ENCODE measurements around the gene PLEKHG5. TPM values are rescaled to one million over a fixed set of nuclear protein-coding genes. Genes with fewer than 3 reads are reported as not detected.

Gene PLEKHG5
- total and polyA plus RNA-seq, 4 donors, result 3.4 to 22.9 (median 10.0) TPM

GRCh38 chr1:6506210-6507036 lies 15.0 kb upstream of the PLEKHG5 start:
- ATAC-seq (ENCODE audit: insufficient read depth, low FRiP score) (no peak), DNase-seq (no peak)
- peaks cover 0 to 13% (median 0%) of the 10 kb centered on the region in 5 donors for H3K4me1 ChIP-seq (ENCODE audit: control insufficient read depth in 5 of 5, insufficient read depth in 5 of 5, low read length in 5 of 5)
- no peak overlapping the region for H3K4me3 ChIP-seq
- no peaks in the 10 kb centered on the region for H3K27me3 ChIP-seq (ENCODE audit: control insufficient read depth in 3 of 3, insufficient read depth in 3 of 3, low read length in 2 of 3)
- H3K27ac ChIP-seq (ENCODE audit: low read depth in 1 of 2, low read length in 1 of 2), result no peak overlapping the region
- no peaks in the 10 kb centered on the region for H3K9me3 ChIP-seq (ENCODE audit: control insufficient read depth in 4 of 4, insufficient read depth in 3 of 4, low read length in 3 of 4)
- H3K9ac ChIP-seq (ENCODE audit: insufficient read depth in 1 of 2, low read length in 2 of 2), result no peak overlapping the region
- no peak for TF ChIP-seq CTCF (IDR thresholded peaks at IDR 0.05; ENCODE audit: control extremely low read depth, extremely low read depth)
- H3K36me3 ChIP-seq (ENCODE audit: control insufficient read depth in 4 of 4, insufficient read depth in 4 of 4, low read length in 4 of 4), result no peaks in the 10 kb centered on the region
- 81 to 87% methylated on average over 31 of the region's 31 CpGs for WGBS, 2 donors

DNA sequence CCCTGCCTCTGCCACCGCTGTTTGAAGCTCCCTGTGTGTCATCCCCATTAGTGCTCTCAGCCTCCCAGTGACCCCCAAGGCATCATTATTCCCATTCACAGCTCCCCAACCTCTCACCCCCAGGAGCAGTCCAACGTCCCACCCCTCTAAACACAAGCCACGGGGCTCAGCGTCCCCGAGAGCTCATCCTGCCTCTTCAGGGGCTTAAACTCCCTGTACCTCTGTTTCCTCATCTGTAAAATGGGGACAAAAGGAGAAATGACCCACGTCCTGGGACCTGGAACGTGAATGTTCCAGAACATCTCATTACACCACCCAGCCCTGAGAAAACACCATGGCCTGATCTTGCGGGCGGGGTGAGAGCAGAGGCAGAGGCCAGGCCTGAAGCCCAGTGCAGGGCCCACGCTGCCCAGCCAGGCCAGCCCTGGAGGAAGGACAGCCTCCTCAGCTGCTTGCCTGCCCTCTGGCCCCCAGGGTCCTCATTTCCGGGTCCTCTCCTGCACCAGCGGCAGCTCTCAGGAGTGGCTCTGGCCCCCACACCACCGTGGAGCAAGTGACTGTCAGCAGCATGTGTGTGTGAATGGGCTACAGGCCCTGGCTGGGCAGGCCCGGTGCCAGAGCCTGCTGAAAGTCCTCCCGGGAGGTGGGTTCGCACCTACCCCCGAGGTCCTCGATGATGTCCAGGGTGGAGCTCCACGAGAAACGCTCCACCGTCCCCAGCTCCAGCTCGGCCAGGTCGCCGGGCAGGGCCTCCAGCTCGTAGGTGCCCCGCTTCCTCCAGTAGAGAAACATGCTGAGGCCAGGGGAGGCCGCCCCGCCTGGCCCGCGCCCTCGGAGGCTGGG lies 14.1 kb upstream of the PLEKHG5 start:
- H3K9ac ChIP-seq (ENCODE audit: insufficient read depth in 1 of 2, low read length in 2 of 2), result no peak overlapping the region
- TF ChIP-seq CTCF (IDR thresholded peaks at IDR 0.05; ENCODE audit: control extremely low read depth, extremely low read depth), result no peak
- DNase-seq (no peak), ATAC-seq (ENCODE audit: insufficient read depth, low FRiP score) (no peak)
- no peaks in the 10 kb centered on the region for H3K9me3 ChIP-seq (ENCODE audit: control insufficient read depth in 4 of 4, insufficient read depth in 3 of 4, low read length in 3 of 4)
- H3K36me3 ChIP-seq (ENCODE audit: control insufficient read depth in 4 of 4, insufficient read depth in 4 of 4, low read length in 4 of 4), result no peaks in the 10 kb centered on the region
- no peak overlapping the region for H3K4me3 ChIP-seq
- no peaks in the 10 kb centered on the region for H3K27me3 ChIP-seq (ENCODE audit: control insufficient read depth in 3 of 3, insufficient read depth in 3 of 3, low read length in 2 of 3)
- H3K4me1 ChIP-seq (ENCODE audit: control insufficient read depth in 5 of 5, insufficient read depth in 5 of 5, low read length in 5 of 5), result peaks cover 0 to 15% (median 0%) of the 10 kb centered on the region in 5 donors
- 88 to 95% methylated on average over 28 to 31 of the region's 31 CpGs for WGBS, 2 donors
- no peak overlapping the region for H3K27ac ChIP-seq (ENCODE audit: low read depth in 1 of 2, low read length in 1 of 2)

DNA sequence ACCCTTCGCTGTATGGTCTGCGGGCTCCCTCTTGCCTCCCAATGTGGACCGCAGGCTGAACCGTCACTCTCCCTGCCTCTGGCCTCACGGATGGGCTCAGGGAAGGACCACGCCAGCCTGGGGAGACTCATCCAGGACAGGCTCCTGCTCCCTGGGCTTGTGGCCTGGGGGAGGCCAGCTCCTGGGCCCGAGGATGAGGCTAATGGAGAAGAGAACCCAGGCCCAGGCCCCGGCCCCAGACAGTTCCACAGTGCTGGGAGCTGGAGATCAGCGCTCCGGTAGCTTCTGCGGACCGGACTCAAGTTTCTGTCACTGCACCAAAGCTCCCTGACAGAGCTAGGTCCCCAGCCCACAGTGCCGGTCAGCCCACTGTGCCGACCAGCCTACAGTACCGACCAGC lies 13.4 kb upstream of the PLEKHG5 start:
- H3K9me3 ChIP-seq (ENCODE audit: control insufficient read depth in 4 of 4, insufficient read depth in 3 of 4, low read length in 3 of 4), result no peaks in the 10 kb centered on the region
- no peak overlapping the region for H3K27ac ChIP-seq (ENCODE audit: low read depth in 1 of 2, low read length in 1 of 2)
- no peak for DNase-seq
- 91 to 97% methylated on average over 15 of the region's 15 CpGs for WGBS, 2 donors
- H3K27me3 ChIP-seq (ENCODE audit: control insufficient read depth in 3 of 3, insufficient read depth in 3 of 3, low read length in 2 of 3), result no peaks in the 10 kb centered on the region
- H3K4me3 ChIP-seq, result no peak overlapping the region
- no peak for TF ChIP-seq CTCF (IDR thresholded peaks at IDR 0.05; ENCODE audit: control extremely low read depth, extremely low read depth)
- no peak overlapping the region for H3K9ac ChIP-seq (ENCODE audit: insufficient read depth in 1 of 2, low read length in 2 of 2)
- no peak for ATAC-seq (ENCODE audit: insufficient read depth, low FRiP score)
- no peaks in the 10 kb centered on the region for H3K36me3 ChIP-seq (ENCODE audit: control insufficient read depth in 4 of 4, insufficient read depth in 4 of 4, low read length in 4 of 4)
- H3K4me1 ChIP-seq (ENCODE audit: control insufficient read depth in 5 of 5, insufficient read depth in 5 of 5, low read length in 5 of 5), result peaks cover 0 to 15% (median 0%) of the 10 kb centered on the region in 5 donors

Measured in lung (tissue), 12 donors.